ENCODE data around the gene RAPGEF4. TPM values are rescaled to one million over a fixed set of nuclear protein-coding genes. Genes with fewer than 3 reads are reported as not detected.
A peak's percentile ranks its signal among the peaks of the same experiment; 100 is the strongest.

The RAPGEF4 gene
- total RNA-seq, 1 experiment from 2014 or later = not detected

- Mint-ChIP-seq H3K27me3 (ENCODE audit: insufficient read depth, unreplicated experiment) (no peaks in the 10 kb centered on the region), H3K9me3 (ENCODE audit: unreplicated experiment) (no peaks in the 10 kb centered on the region), H3K36me3 (ENCODE audit: insufficient read depth, unreplicated experiment) (no peaks in the 10 kb centered on the region), H3K4me1 (ENCODE audit: insufficient read depth, unreplicated experiment) (peaks cover 41% of the 10 kb centered on the region), H3K4me3 (ENCODE audit: unreplicated experiment) (no peak overlapping the region), H3K27ac (ENCODE audit: low read depth, unreplicated experiment) (peak overlapping the region; percentile 5)
- TF ChIP-seq CTCF (IDR thresholded peaks at IDR 0.05; ENCODE audit: unreplicated experiment) = no peak
- BruUV-seq (replicated peaks) = no TSS peak
- intact Hi-C loops (cut with micrococcal nuclease) = no loop called here
- peak; percentile 69 for DNase-seq (ENCODE audit: unreplicated experiment)
- POLR2A ChIA-PET = interaction anchor here (1.3 to 2.3 kb wide), 4 partner anchors 74 to 125 kb away, joined by 3 to 11 read pairs (median 6); no protein-coding TSS in a partner anchor
- CTCF ChIA-PET = interaction anchor here (0.6 to 6.8 kb wide), 48 partner anchors 9 to 790 kb away, joined by 3 to 141 read pairs (median 6); no protein-coding TSS in a partner anchor
These were observed 195.7 kb downstream of the RAPGEF4 start for GRCh38 chr2:172931256-172931894.

- CTCF ChIA-PET = interaction anchor here (0.5 to 6.8 kb wide), 66 partner anchors 9 to 1480 kb away, joined by 3 to 141 read pairs (median 4); no protein-coding TSS in a partner anchor
- DNase-seq (ENCODE audit: unreplicated experiment) = peak; percentile 72
- H3K4me3 Mint-ChIP-seq (ENCODE audit: unreplicated experiment) = no peak overlapping the region
- H3K27me3 Mint-ChIP-seq (ENCODE audit: insufficient read depth, unreplicated experiment) = no peaks in the 10 kb centered on the region
- peak; percentile 54 for TF ChIP-seq CTCF (IDR thresholded peaks at IDR 0.05; ENCODE audit: unreplicated experiment)
- no peaks in the 10 kb centered on the region for H3K36me3 Mint-ChIP-seq (ENCODE audit: insufficient read depth, unreplicated experiment)
- H3K9me3 Mint-ChIP-seq (ENCODE audit: unreplicated experiment) = no peaks in the 10 kb centered on the region
- peaks cover 41% of the 10 kb centered on the region for H3K4me1 Mint-ChIP-seq (ENCODE audit: insufficient read depth, unreplicated experiment)
- POLR2A ChIA-PET = interaction anchor here (1.3 to 2.3 kb wide), 3 partner anchors 119 to 126 kb away, joined by 3 to 11 read pairs (median 9); no protein-coding TSS in a partner anchor
- H3K27ac Mint-ChIP-seq (ENCODE audit: low read depth, unreplicated experiment) = no peak overlapping the region
- intact Hi-C loops (cut with micrococcal nuclease) = loop anchor here (1.0 to 2.0 kb wide), 4 partner anchors 68 to 126 kb away; no protein-coding TSS in a partner anchor
- BruUV-seq (replicated peaks) = no TSS peak
These were observed 196.4 kb downstream of the RAPGEF4 start for GRCh38 chr2:172931918-172932520.

- no TSS peak for BruUV-seq (replicated peaks)
- ChIA-PET POLR2A (no interaction called here), CTCF (interaction anchor here (1.0 kb wide), 2 partner anchors 125 to 132 kb away, joined by 3 to 4 read pairs; no protein-coding TSS in a partner anchor)
- no peak for DNase-seq (ENCODE audit: unreplicated experiment)
- no peak for TF ChIP-seq CTCF (IDR thresholded peaks at IDR 0.05; ENCODE audit: unreplicated experiment)
- Mint-ChIP-seq H3K4me3 (ENCODE audit: unreplicated experiment) (no peak overlapping the region), H3K4me1 (ENCODE audit: insufficient read depth, unreplicated experiment) (peaks cover 4% of the 10 kb centered on the region), H3K9me3 (ENCODE audit: unreplicated experiment) (peaks cover 24% of the 10 kb centered on the region), H3K36me3 (ENCODE audit: insufficient read depth, unreplicated experiment) (no peaks in the 10 kb centered on the region), H3K27ac (ENCODE audit: low read depth, unreplicated experiment) (no peak overlapping the region), H3K27me3 (ENCODE audit: insufficient read depth, unreplicated experiment) (no peaks in the 10 kb centered on the region)
- intact Hi-C loops (cut with micrococcal nuclease) = no loop called here
These were observed 202.5 kb downstream of the RAPGEF4 start for GRCh38 chr2:172937884-172938712.

Data from MCF 10A (cell line).